HG03097 (cell line): ENCODE measurements around the gene LMO7.

Experiments used
- ATAC-seq: cut with Tn5 transposase; IDR thresholded peaks from one replicate; pipeline ENCODE4 v1.9.1; 2021; ENCODE audit not compliant: unreplicated experiment, low FRiP score

LMO7 gene

DNA sequence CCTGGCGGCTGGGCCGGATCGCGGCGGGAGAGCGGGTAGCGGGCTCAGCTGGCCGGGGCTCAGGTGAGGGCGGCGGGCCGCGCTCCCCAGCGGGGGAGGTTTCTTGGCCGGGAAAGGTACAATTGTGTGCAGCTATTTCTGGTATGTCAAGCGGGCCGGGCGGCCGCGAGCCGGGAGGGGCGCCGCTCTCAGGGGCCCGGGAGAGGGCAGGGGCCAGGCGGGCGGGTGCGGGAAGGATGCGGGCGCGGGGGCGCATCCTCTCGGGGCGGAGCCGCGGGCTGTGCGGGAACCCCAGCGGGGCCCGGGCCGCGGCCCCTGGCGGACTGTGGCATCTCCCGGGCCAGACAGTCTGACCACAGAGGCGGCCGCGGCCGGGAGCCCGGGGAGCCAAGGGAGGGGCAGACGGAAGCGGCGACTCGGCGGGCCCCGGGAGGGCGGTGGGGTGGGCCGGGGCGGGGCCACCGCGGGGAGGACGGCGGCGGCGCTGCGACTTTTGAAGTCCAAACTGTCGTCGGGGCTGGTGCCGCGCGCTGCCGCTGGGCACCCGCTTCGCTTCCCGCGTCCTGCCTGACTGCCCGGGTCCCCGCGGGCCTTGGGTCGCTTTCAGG, at the start of gene LMO7:
TSS of gene LMO7 (plus strand) at position 503 of the 608 bp plus-strand sequence. CDS start 328 bp downstream, outside the sequence.
- peak; percentile 63 for ATAC-seq

DNA sequence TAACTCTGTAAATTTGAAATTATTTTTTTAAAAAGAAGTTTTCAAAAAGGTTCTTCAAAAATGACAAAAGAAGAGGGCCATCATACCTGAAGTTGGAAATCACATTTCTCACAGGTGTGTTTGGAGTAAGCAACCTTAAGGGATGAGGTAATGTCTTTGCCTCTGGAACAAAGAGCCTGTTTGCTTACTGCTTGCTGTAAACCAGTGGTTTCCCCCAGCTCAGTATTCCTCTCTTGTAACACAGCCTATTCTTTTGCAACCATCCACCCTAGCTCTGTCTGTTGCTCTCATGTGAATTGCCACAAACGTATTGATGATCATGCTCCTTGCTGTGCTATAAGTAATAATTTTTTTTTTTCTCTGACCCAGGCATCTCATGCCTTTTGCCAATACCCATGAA, 48.5 kb upstream of the LMO7 start:
- no peak for ATAC-seq

- no peak for ATAC-seq
Measured at GRCh38 chr13:75596657-75597182, 39.4 kb upstream of the LMO7 start.

- ATAC-seq, result no peak
Measured at GRCh38 chr13:75600371-75600770, 35.8 kb upstream of the LMO7 start.

GRCh38 chr13:75603038-75603437, 33.1 kb upstream of the LMO7 start:
- no peak for ATAC-seq

GRCh38 chr13:75607447-75607846, 28.7 kb upstream of the LMO7 start:
- no peak for ATAC-seq

DNA sequence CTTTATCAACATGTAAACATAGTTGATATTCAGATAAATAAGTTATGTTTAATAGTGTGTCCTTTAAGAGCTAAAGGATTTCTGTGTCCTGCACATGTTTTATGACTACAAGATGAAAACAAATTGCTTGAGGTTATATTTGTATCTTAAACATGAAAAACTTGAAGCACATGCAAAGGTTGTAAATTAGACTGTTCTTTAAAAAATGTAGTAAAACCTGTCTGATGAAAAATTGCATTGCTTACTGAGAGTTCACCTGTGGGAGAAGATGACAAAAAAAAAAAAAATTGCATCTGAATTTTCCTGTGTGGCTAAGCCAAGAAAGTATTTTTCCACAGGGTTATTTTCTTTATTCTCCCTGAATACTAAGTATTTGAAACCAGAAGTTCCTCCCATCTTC, 25.7 kb upstream of the LMO7 start:
- no peak for ATAC-seq

- no peak for ATAC-seq
Measured at GRCh38 chr13:75612354-75612753, 23.8 kb upstream of the LMO7 start.

GRCh38 chr13:75617230-75617629, 18.9 kb upstream of the LMO7 start:
- ATAC-seq, result no peak

GRCh38 chr13:75618308-75618707, 17.8 kb upstream of the LMO7 start:
- ATAC-seq, result no peak

DNA sequence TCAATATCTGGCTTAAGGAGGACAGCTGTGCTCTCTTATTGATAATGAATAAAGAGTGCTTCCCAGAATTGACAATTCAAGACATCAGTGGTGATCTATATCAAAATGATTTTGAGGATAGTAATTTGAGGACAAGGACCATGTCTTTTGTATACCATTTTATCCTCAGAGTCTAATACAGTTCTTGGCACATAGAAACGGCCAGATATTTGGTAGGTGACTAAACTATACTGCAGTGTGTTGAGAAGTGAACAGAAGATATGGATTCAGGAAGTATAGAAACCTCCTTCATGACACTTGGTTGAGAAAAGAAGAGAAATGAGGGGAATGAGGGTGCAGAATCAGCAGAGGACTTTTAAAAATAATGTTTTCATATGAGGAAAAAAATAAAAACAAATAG, 16.1 kb upstream of the LMO7 start:
- no peak for ATAC-seq

DNA sequence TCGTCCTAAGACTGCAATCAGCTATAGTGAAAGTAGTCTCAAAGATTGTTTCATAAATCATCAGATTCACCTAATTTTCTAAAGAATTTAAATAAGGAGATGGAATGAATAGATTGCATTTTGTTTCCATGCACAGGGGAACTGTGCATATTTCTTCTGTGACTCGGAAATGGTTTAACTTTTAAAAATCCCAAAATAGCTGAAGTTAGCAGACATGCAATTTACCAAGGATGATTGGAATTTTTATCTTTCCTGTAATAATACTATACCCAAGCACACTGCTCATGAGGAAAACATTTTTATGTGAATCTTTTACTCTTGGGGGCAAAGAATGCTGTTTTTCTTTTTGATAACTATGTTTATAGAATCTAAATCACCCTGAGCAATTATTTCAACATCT, 15.0 kb upstream of the LMO7 start:
- ATAC-seq, result no peak

DNA sequence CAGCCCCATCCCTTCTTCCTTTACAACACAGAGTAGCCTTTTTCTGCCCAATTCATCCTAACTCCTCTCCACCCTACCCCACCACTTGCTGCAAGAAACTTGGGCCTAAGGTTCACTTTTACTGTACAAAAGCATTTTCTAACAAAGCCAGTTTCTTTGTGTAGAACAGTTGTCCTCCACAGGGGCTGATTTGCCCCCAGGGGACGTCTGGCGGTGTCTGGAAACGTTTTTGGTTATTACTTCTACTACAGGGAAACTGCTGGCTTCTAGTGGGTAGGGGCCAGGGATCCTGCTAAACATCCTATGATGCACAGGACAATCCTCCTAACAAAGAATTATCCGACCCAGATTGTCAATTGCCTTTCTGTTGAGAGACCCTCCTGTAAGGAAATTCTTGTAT, 7.3 kb upstream of the LMO7 start:
- ATAC-seq, result no peak

- ATAC-seq, result no peak
Measured at GRCh38 chr13:75633285-75633684, 2.8 kb upstream of the LMO7 start.

DNA sequence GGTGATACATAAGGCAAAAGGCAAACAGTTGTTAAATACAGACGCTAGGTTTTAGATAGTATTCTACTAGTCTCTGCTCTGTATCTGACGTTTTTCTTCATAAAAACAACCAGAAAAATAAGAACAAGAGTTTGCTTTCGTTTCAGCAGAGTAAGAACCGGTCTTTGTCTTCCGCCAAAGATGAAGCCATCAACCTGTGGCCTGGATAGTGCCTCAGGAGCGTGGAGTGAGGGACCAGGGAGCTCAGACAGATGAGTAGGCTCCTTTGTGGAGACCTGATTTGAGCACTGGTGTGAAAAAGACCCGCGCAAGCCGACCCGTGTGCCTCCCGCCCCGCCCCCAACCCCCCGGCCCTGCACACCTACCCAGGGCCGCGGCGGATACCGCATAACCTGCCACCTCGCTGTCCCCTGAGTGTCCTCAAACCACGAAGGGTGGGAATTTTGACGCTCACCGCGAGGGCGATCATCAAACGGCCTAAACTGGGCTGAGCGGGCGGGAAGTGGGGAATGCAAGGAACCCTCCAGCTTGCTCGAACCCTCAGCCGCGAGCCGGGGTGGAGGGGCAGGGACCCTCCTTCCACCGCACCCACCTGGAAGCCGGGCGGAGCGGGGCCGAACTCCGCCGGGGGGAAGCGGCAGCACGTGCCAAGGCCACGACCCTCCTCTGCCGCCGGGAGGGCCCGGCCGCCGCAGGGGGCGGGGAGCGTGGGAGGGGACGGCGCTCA, 866 bp upstream of the LMO7 start:
- peak; percentile 8 for ATAC-seq

DNA sequence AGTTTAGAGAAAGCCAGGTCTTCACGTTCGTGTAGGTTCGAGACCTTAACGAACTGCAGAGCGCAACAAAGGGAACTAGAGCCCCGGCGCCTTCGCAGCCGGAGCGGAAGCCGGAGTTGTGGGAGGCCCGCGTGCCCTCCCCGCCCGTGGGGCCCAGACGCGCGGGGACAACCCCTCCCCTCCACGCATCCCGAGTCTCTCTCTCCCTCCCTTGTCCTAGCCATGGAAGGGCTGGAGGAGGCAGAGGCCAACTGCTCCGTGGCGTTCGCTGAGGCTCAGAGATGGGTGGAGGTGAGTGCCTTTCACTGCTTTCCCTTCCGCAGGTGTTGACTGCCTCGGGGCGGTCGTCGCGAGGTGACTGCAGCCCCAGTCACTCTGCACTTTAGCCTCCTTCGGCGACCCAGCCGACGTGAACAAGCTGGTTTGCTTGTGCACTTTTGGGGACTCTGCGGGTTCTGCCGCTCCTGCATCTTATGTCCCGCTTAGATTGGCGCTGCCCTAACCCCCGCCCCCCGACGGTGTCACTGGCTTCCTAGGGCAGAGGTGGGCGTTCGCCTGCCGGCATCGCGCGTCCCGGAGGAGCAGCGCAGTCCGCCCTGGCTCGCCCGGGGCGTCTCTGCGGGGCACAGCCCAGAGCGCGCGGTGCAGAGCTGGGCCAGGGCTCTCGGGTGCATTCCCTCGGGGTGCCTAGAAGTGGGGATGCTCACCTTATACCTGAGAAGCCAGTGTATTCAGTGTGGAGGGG, 478 bp downstream of the LMO7 start:
- peak; percentile 49 for ATAC-seq

- no peak for ATAC-seq
Measured at GRCh38 chr13:75637181-75637750, 1.1 kb downstream of the LMO7 start.

GRCh38 chr13:75639454-75639853, 3.3 kb downstream of the LMO7 start:
- no peak for ATAC-seq

DNA sequence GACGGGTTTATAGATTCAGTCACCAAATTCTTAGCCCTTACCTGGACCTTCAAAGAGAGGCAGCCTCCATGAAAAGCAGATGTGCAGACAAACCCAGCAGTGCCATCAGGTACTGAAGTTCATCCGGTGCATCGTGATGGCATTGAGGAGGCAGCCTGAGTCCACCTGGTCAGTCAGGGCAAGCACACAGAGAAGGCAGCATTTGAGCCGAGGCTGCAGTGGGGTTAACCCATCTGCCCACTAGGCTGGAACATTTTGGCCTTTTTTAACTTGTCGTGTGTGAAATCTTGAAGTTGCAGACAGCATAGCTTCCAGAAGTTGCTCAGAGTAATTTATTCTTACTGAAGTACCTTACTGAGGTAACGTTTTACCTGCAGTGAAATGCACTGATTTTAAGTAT, 4.9 kb downstream of the LMO7 start:
- no peak for ATAC-seq

GRCh38 chr13:75643182-75643581, 7.1 kb downstream of the LMO7 start:
- ATAC-seq, result no peak

DNA sequence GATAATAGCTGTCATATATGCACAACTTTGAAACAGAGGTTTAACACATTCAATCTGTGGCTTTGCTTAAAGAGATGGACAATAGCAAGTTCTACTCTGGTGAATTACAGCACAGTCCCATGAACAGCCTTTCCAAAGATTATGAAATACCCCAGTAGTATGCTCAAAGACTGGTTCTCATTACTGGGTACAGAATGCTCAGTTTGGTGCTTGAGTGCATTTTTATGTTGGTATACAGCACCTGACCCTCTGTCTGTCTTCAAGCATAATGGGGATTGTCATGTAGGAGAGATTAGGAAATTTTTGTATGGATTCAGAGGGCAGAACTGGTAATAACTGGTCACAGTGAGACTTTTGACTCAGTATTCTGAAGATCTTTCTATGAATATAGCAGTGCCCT, 7.6 kb downstream of the LMO7 start:
- no peak for ATAC-seq
